Hematopoietic multipotent progenitor cell treated with erythropoietin and hydrocortisone succinate and interleukin-3 and kit ligand, for 4 days (in vitro differentiated cells): ENCODE data around the gene ARIH2.
"Not testable (repeated sequence)": the region's sequence is repeated elsewhere in the genome, so short reads cannot be mapped to it uniquely, and the experiment has no call there.

ENCODE experiments used
- DNase-seq: peaks from one replicate; pipeline ENCODE4 v3.0.0-alpha.2; 2015

ARIH2 gene

DNA sequence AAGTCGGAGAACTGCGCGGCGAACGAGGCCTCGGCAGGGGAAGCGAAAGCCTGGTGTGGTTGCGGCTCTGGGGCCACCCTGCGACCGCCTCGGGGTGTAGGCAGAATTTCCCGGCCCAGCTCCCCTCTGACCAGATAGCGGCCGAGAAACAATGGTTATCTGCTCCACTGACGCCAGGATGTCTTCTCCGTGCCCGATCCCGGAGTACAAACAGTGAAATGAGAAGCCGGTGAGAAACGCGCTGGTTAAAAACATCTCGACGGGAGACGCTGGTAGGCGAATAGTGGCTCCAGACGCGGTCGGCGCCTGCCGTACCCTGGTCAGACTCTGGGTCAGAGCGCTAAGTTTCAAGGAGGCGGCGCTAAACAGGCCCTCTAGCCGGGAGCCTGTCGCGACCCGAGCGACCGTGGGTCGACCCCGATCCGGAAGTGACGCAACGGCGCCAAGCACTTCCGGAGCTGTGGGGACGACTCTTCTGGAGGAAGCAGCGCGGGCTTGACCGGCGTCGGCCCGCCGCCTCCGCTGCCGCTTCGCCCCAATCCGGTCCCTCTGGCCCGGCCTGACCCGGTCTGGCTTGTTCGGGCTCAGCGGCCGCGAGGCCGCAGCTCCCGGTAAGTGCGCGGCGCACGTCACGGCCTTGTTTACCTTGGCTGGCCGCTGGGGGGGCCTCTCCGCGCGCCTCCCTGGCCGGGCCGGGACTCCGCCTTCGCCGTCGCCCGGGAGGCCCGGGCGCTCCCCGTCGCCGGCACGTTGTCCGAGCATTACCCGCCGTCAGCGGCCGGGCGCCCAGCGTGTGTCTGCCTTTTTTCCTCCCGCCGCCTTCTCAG lies at the start of gene ARIH2:
Gene ARIH2, plus strand, starts transcription at position 455 of the 827 bp plus-strand sequence. CDS start 8,717 bp downstream, outside the sequence.
- DNase-seq: peak; percentile 98

DNA sequence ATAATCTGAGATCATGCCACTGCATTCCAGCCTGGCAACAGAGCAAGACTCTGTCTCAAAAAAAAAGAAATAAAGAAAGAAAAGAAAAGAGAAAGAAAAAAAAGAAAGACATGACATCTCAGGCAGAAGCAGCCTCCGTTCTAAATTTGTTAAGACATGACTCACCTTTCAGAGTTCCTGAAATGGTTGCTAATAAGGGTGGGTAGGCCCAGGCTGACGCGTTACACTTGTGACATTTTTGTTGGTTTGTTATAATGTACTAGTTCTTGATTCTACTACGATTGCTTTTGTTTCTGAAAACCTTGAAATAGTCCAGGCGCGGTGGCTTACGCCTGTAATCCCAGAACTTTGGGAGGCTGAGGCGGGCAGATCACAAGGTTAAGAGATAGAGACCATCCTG lies 41.0 kb upstream of the ARIH2 start:
- DNase-seq: no peak

DNA sequence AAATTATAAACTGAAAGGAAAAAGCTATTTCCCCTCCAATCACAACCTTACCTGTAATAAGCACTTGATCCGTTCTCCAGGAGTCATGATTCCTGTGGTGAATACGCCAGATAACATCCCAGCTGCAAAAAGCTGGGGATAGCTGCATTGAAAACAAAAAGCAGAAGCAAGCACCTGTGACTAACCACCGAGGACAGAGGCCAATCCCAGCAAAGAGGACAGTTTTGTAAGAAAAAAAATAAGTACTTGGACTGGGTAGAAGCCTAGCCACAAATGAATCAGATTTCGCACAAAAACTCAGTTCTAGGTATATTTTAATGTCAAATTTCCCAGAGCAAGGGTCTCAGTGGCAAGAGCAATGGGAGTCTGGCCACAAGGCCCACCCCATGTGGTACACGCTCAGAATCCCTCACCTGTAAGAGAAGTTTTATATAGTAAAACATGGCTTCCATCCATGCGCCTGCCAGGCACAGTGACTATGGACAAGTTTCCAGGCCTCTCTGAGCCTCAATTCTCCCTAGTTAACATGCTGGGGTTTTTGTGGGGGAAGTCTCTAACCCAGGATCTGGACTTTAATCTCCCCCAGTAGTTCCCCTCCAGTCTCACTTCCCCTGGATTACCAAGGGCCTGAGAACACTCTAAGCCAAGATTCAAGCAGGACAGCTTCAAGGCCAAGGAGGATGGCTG lies 39.2 kb upstream of the ARIH2 start:
- no peak for DNase-seq

DNA sequence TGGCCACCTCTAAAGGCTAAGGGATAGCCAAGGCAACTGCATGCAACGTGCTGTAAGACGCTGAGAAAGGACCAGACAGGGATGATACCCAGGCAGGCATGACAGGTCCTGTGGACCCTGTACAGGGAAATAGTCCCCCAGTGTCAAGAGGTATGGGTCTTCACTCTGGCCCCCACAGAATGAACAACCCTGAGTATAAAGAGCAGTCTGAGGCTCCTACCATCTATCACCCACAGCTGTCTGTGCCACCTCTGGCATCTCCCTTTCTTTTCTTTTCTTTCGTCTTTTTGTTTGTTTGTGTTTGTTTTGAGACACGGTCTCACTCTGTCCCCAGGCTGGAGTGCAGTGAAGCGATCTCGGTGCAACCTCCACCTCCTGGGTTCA lies 38.7 kb upstream of the ARIH2 start:
- no peak for DNase-seq

GRCh38 chr3:48881006-48881405 lies 37.6 kb upstream of the ARIH2 start:
- DNase-seq: no peak

DNA sequence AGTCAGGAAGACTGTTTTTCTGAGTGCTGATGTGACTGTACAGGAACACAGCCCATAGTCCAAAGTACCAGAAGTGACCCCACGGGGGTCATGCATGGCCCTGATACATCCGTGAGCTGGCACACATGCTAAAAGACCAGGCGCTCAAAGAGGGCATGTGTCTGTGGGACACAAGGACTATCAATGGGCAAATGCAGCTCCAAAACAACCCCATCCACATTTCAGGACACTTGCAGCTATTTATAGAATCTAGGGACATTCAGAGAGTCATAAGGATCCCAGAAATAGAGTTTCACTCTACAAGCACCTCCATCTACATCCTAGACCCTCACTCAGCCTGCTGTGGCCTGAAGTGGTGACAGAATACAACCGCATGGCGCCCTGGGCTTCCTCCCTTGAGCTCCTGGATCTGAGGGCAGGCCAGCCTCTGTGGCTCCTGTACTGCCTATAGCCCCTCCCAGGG lies 37.0 kb upstream of the ARIH2 start:
- no peak for DNase-seq

DNA sequence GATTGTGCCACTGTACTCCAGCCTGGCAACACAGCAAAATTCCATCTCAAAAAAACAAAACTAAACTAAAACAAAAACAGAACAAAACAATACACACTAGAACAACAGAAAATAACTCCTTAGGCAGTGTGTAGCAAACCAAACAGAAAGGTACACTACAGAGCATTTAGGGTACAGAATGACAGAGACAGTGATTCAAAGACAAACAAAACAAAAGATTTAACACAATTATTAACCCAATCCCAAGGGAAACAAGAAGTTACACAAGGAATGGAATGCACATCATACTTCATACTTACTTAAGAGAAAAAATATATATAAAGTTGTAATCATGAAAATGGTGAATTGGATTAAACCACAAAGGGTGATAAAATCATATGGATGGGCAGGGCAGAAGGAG lies 32.9 kb upstream of the ARIH2 start:
- DNase-seq: no peak

DNA sequence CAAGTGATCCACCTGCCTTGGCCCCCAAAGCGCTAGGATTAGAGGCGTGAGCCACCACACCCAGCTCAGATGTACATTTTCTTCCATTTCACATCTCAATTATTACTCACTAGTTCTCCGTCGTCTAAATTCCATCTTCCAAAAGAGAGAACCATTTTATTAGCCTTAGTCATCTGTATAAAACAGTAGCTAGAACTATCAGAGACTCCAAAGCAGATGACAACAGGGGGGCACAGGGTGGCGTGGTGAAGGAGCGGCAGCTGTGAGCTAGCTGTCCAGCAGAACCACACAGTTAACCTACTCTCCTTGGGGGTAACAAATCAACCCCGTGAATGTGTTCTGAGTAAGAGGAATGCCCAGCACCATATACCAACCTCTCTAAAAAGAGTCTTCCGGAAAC lies 27.0 kb upstream of the ARIH2 start:
- no peak for DNase-seq

GRCh38 chr3:48894516-48894915 lies 24.1 kb upstream of the ARIH2 start:
- peak; percentile 73 for DNase-seq

- peak; percentile 62 for DNase-seq
Measured at GRCh38 chr3:48896936-48897335, 21.7 kb upstream of the ARIH2 start.

DNA sequence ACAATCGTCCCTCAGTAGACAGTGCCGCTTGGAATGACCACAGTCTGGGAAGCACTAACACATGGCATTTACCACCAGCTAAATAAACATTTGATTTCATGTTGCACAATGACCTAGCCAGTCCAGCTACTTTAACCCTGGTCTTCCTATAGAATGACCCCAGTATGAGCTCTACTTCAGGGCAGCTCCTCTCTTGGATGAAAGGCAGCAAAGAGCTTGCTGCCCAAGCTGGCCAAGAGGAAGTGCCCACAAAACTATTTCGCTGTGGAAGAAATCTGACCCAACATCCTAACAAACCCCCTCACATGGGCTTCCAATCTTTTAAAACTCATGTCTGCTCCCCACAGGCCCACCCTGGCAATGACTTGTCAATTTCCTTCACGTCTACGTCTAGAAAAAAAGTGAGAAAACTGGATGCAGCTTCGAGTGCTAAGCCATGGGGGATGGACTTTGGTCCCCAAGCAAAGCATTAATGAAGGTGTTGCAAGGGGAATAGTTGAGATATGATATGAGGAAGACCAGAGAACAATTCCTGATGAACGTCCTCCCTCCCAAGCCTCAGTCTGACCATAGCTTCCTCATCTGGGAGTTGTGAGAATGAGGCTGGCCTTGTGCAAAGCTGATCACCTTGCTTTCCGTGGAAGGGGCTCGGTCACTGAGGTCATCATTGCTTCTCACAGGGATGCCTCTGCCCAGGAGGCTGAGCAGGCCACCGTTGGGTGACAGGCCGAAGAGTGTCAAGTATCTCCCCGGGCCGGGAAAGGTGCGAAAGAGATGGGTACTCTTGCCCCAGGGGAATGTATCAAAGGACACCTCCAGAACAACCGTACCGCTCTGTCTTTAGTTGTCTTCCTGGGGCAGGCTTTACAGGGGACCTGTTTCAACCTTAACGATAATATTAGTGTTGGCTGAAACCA lies 20.9 kb upstream of the ARIH2 start:
- peak; percentile 64 for DNase-seq

DNA sequence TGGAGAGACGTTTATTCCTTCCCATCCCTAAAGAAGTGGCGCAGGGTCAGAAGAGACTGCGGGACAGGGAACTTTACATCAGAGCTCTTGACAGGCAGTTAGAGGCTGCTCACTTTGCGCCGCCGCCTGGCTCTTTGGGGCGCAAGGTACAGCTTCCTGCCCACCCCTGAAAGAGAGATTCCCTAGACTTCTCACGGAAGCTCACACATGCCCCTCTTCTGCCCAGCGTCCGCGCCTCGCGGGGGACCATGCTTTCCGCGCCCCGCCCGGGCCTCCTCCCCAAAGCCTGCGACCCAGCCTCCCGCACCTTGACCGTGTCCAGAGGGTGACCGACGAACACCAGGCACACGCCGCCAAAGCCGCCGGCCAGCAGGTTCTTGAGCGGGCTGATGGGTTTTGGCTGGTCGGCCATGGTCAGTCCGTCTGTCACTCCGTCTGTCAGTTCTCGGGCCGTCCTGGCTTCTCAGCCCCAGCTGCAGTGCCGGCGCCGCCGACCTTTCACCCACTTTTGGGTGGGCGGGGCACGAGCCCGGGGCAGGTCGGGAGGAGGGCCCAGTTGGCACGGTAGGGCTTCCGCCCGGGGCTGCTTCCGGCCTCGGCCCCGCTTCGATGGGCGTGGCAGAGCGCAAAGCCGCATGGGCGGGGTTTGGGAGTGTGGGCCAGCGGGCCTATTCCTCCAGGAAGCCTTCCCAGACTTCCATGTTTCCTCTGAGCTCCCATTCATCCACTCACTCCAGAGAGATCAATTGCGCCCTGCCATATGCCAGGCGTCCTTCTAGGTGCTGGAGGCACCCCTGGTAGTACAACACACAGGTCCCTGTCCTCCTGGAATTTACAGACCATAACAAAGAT lies 20.0 kb upstream of the ARIH2 start, which contains the start of gene SLC25A20:
Gene SLC25A20, minus strand, starts transcription at position 500 of the 852 bp plus-strand sequence. Its CDS starts 88 bp downstream, at position 412.
- DNase-seq: peak; percentile 97

- DNase-seq: peak; percentile 56
Measured at GRCh38 chr3:48899273-48899672, 19.4 kb upstream of the ARIH2 start.

DNA sequence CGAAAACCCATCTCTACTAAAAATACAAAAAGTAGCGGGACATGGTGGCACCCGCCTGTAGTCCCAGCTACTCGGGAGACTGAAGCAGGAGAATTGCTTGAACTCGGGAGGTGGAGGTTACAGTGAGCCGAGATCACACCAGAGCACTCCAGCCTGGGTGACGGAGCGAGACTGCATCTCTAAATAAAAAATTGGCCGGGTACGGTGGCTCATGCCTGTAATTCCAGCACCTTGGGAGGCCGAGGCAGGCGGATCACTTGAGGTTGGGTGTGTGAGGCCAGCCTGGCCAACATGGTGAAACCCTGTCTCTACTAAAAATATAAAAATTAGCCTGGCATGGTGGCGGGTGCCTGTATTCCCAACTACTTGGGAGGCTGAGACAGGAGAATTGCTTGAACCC lies 11.6 kb upstream of the ARIH2 start:
- DNase-seq: not testable (repeated sequence)

- DNase-seq: peak; percentile 58
Measured at GRCh38 chr3:48915296-48915695, 3.3 kb upstream of the ARIH2 start.

DNA sequence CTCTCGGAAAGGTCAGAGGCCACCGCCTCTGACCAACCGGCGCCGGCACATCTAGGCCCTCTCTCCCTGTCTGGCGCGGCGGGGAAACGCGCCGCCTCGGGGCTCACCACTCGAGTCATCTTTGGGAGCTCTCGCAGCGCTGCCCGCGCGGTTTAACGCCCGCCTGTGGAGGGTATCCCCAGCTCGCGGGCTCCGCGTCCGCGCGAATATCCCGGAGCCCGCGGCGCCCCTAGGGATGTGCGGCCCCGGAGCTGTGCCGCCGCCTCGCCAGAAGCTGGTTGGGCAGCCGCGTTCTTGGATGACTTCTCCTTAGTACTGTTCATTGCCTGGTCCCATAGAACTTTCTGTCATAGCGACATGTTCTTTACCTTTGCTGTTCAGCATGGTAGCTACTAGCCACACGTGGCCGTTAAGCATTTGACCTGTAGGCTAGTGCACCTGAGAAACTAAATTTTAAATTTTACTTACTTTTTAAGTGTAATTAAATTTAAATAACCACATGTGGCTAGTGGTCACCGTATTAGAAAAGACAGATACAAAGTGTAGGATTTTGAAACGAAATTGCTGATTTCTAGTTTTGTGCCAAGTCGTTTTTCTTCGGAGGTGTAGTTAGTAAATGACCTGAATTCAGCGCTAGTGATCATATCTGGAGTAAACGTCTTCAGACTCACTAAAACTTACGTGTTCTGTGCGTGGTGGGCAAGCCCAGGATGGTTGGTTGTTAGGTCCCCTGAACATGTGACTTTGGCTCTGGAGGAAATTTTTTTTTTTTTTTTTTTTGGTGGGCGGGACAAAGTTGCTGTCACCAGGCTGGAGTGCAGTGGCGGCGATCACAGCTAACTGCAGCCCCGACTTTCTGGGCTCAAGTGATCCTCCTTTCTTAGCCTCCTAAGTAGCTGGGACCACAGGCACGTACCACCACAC lies 835 bp downstream of the ARIH2 start:
- peak; percentile 95 for DNase-seq

- DNase-seq: no peak
Measured at GRCh38 chr3:48926425-48927392, 8.1 kb downstream of the ARIH2 start.

DNA sequence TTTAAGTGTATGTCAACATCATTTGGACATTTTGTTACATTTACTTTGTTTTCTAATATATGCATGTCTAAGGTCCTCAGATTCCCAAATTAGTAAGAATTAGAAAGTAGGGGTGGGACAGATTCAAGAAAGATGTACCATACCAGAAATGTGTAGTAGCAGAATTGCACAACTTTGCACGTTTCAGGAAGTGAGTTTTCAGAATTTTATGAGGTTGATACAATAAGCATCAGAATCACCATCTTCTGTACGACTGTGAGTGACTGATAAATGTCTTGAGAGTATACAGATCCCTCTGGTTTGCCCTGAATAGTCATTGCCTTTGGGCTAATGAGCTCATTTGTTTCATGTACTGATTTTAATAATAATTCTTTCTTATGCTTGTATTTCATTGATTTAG lies 9.3 kb downstream of the ARIH2 start:
- peak; percentile 66 for DNase-seq

DNA sequence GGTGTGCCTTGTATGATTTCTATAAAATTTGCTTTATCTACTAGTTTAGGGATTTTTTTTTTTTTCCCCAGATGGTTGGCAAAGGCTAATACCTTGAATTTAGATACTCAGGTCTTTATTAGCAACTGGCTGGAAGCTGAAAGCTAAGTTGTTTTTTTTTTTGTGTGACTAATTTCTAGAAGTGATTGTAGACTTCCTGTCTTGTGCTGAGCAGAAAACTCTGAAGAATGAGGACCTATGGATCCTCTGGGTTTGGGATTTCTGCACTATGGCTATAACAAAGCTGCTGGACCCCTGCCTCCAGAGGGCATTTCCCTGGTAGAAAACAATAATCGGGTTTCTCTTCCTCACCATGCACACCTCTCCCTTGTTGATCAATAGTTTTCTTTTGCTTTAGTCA lies 10.0 kb downstream of the ARIH2 start:
- no peak for DNase-seq
